HG03175 (cell line): ENCODE results near the gene CDK14.
A peak's percentile ranks its signal among the peaks of the same experiment; 100 is the strongest.
"Not testable (repeated sequence)": the region's sequence is repeated elsewhere in the genome, so short reads cannot be mapped to it uniquely, and the experiment has no call there.

Experiments used
- ATAC-seq: cut with Tn5 transposase; IDR thresholded peaks from one replicate; pipeline ENCODE4 v1.9.1; 2021; ENCODE audit warnings: mild to moderate bottlenecking, moderate library complexity; ENCODE audit not compliant: unreplicated experiment

Gene CDK14

GRCh38 chr7:90777041-90777440, 180.9 kb downstream of the CDK14 start:
- ATAC-seq = peak; percentile 89

GRCh38 chr7:90777465-90777864, 181.3 kb downstream of the CDK14 start:
- ATAC-seq = peak; percentile 41

GRCh38 chr7:90777886-90778285, 181.8 kb downstream of the CDK14 start:
- no peak for ATAC-seq

DNA sequence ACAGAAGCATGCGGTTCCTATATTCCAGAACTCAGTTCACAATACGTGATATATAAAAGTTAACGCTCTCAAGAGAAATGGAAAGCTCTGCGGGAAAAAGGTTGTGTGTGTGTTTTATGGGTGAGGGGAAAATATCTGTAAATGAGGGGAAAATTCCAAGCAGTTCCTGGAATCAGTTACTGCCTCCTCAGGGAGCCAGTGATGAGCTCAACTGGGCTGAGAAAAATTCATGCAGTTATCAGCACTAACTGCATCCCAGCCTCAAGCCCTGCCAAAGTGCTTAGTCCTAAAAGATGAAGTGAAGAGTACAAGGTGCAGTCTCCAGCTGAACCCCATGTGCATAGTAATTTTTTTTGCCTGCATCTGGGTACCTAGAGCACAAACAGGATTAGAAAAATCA, 191.9 kb downstream of the CDK14 start:
- no peak for ATAC-seq

GRCh38 chr7:90789736-90790306, 193.7 kb downstream of the CDK14 start:
- ATAC-seq = no peak

- no peak for ATAC-seq
Measured at GRCh38 chr7:90791596-90791995, 195.5 kb downstream of the CDK14 start.

GRCh38 chr7:90792301-90792700, 196.2 kb downstream of the CDK14 start:
- no peak for ATAC-seq

DNA sequence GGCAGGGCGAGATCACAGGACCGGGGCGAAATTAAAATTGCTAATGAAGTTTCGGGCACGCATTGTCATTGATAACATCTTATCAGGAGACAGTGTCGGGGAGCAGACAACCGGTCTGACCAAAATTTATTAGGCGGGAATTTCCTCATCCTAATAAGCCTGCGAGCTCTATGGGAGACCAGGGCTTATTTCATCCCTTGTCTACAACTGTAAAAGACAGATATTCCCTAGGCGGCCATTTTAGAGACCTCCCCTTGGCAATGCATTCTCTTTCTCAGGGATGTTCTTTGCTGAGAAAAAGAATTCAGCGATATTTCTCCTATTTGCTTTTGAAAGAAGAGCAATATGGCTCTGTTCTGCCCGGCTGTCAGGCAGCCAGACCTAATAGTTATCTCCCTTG, 198.1 kb downstream of the CDK14 start:
- ATAC-seq = not testable (repeated sequence)

GRCh38 chr7:90797596-90797995, 201.5 kb downstream of the CDK14 start:
- no peak for ATAC-seq

DNA sequence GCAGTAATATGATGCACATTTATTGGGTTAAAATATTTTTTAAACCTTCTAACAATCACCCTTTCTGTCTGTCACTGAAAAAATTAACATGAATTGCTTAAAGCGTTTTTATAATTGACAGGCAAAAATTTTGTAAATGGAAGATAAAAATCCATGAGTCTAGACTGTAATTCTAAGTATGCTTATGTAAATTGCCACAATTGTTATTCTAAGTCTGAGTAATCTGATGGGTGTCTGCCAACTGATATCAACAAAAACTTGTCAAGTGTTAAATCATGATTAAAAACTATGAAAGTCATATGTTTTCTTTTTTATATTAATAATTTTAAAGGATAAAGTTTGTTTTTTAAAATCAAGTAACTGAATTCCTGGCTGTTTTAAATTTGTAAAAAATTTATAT, 208.2 kb downstream of the CDK14 start:
- ATAC-seq = no peak

- ATAC-seq = not testable (repeated sequence)
Measured at GRCh38 chr7:90815552-90815951, 219.4 kb downstream of the CDK14 start.

GRCh38 chr7:90816511-90817142, 220.5 kb downstream of the CDK14 start:
- ATAC-seq = peak; percentile 100

DNA sequence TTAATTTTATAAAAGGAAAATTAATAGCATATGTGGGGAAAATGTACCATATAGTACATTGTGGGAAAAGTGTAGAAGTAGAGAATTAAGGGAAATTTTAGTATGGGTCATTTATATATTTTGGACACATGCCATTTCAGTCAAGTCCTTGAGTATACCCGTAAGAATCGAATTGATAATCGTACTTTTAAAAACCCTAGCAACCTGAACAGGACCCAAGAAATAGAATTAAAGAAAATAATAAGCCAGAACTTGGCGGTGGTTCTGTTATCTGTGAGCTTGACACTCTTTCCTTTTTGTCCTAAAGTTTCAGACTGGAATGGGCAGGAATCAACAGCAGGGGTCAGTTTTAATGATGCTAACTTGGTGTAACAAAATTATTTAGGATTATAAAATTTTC, 221.0 kb downstream of the CDK14 start:
- peak; percentile 1 for ATAC-seq

DNA sequence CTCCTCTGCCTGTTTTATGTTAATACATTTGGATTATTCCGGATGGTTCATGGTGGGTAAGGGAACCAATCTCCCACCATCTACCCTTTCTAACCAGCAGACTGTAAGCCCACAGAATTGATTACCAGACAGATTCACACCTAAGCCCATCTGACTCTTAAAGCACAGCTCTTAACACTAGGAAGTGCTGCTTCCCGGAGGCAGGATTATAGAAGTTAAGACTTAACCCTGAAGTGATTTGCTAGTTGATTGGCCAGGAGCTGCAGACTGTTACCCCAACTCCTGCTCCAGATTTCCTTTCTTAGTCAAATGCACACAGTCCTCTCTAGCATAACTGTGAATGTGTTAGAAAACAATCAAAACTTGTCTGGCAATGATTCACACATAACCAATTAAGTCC, 221.7 kb downstream of the CDK14 start:
- ATAC-seq = no peak

DNA sequence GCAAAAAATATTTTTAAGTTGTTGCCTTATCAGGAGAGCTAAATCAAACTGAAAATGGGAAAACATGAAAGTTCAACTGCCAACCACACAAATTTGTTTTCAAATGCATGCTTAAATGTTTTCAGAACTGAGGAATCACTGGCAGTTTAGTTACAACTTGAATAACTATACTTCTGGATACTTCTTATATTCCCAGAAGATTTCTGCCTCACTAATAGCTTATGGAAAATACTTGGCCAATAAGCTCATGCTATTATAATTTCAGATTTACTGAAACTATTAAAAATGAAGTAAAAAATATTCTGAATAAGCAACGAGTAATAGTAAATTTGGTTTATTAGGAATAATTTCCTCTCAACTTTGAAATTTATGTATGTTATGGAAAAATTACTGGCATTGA, 222.2 kb downstream of the CDK14 start:
- ATAC-seq = no peak

- ATAC-seq = no peak
Measured at GRCh38 chr7:90821961-90822620, 226.0 kb downstream of the CDK14 start.

GRCh38 chr7:90824386-90825307, 228.5 kb downstream of the CDK14 start:
- ATAC-seq = no peak

GRCh38 chr7:90825779-90826178, 229.7 kb downstream of the CDK14 start:
- no peak for ATAC-seq

DNA sequence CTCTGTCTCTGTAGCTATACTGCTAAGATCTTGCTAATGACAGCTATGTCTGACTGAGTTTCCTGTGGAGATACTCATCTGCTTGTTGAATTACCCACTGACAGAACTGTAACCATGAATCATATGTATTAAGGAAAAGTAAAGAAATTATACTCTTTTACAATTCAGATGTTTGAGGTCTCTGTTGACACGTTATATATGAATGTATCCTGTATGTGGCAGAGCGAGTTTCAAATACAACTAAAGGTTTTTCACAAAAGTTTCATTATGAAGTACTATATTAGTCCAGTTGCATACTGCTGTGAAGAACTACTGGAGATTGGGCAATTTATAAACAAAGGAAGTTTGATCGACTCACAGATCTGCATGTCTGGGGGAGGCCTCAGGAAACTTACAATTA, 232.5 kb downstream of the CDK14 start:
- ATAC-seq = no peak

DNA sequence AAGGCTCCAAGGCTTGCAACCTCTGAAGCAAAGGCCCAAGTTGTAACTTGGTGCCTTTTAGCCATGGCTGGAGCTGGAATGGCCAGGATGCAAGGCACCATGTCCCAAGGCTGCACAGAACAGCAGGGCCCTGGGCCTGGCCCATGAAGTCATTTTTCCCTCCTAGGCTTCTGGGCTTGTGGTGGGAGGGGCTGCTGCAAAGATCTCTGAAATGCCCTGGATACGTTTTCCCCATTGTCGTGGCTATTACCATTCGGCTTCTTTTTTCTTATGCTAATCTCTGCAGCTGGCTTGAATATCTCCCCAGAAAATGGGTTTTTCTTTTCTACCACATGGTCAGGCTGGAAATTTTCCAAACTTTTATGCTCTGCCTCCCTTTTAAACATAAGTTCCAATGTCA, 234.2 kb downstream of the CDK14 start:
- ATAC-seq = no peak

- no peak for ATAC-seq
Measured at GRCh38 chr7:90832726-90833125, 236.6 kb downstream of the CDK14 start.
